H1 (cell line): ENCODE measurements around the gene HPS5. TPM values are rescaled to one million over a fixed set of nuclear protein-coding genes. Genes with fewer than 3 reads are reported as not detected.

Experiments used
- CTCF ChIA-PET: fragments of 300-600 bp; sonication (Branson Sonifier 250); formaldehyde crosslinking; loops from one replicate; lab custom pipeline; 2021; ENCODE audit not compliant: partially characterized antibody; lab: Charles Lee
- POLR2A ChIA-PET: fragments of 300-600 bp; sonication (Branson Sonifier 250); formaldehyde crosslinking; loops from one replicate; lab custom pipeline; 2021; ENCODE audit warnings: inconsistent platforms; ENCODE audit not compliant: partially characterized antibody; lab: Charles Lee
- DNase-seq, 2 experiments: peaks; one replicate each; pipeline versions ENCODE4 v3.0.0 to v3.0.0-alpha.2; 2010 to 2022; ENCODE audit warnings: low spot score in 2 of 2, low read depth in 1 of 2, mixed read lengths in 1 of 2
- FAIRE-seq: peaks from 2 replicates; lab custom pipeline; 2011; peaks lifted over from hg19 to GRCh38; lab: Jason Lieb, UNC
- H2AFZ ChIP-seq: 2 replicates; pipeline ENCODE4 v1.8.1; 2012; ENCODE audit warnings: low read length, inconsistent platforms
- H2AK5ac ChIP-seq: 2 replicates; pipeline ENCODE4 v1.6.1; 2013; ENCODE audit warnings: low read depth, low read length
- H2BK120ac ChIP-seq: replicated peaks from 2 replicates; pipeline ENCODE3; 2013; ENCODE audit warnings: low read depth, low read length, inconsistent platforms
- H2BK12ac ChIP-seq: 2 replicates; pipeline ENCODE4 v1.6.1; 2013; ENCODE audit warnings: low read depth, low read length
- H2BK15ac ChIP-seq: 2 replicates; pipeline ENCODE4 v1.6.1; 2013; ENCODE audit warnings: low read length
- H2BK20ac ChIP-seq: 2 replicates; pipeline ENCODE4 v1.6.1; 2013; ENCODE audit warnings: low read length
- H2BK5ac ChIP-seq: 2 replicates; pipeline ENCODE4 v1.6.1; 2013; ENCODE audit warnings: low read depth, low read length
- H3K14ac ChIP-seq: 2 replicates; pipeline ENCODE4 v1.6.1; 2013; ENCODE audit warnings: inconsistent platforms; ENCODE audit not compliant: insufficient read length
- H3K18ac ChIP-seq: 2 replicates; pipeline ENCODE4 v1.6.1; 2013; ENCODE audit warnings: low read length; ENCODE audit errors: extremely low read depth
- H3K23ac ChIP-seq: 2 replicates; pipeline ENCODE4 v1.6.1; 2013; ENCODE audit warnings: inconsistent platforms; ENCODE audit not compliant: insufficient read length
- H3K23me2 ChIP-seq: 2 replicates; pipeline ENCODE4 v1.6.1; 2013; ENCODE audit warnings: low read depth, low read length
- H3K27ac ChIP-seq: 2 replicates; pipeline ENCODE4 v1.6.1; 2011; ENCODE audit warnings: low read depth, low read length, inconsistent platforms
- H3K27me3 ChIP-seq, 4 experiments: replicated peaks in 1 of 4; 1 replicate in 1 of 4; 2 replicates in 3 of 4; pipeline versions ENCODE4 v1.6.1 to v1.8.1; 2011 to 2013; ENCODE audit warnings: low read length in 3 of 4, mild to moderate bottlenecking in 3 of 4, inconsistent platforms in 2 of 4, mixed read lengths in 2 of 4, moderate library complexity in 1 of 4; ENCODE audit not compliant: control insufficient read depth in 3 of 4, insufficient read depth in 3 of 4; ENCODE audit errors: extremely low read depth in 1 of 4
- H3K36me3 ChIP-seq, 4 experiments: 2 replicates each; pipeline versions ENCODE4 v1.6.1 to v1.8.1; 2011 to 2013; ENCODE audit warnings: mild to moderate bottlenecking in 4 of 4, low read length in 3 of 4, moderate library complexity in 2 of 4, control low read depth in 1 of 4, inconsistent platforms in 1 of 4; ENCODE audit not compliant: insufficient read depth in 4 of 4, control insufficient read depth in 2 of 4
- H3K4ac ChIP-seq: replicated peaks from 2 replicates; pipeline ENCODE3; 2013; ENCODE audit warnings: low read length, low read depth, mixed read lengths, inconsistent platforms; ENCODE audit not compliant: insufficient read length
- H3K4me1 ChIP-seq, 4 experiments: replicated peaks in 1 of 4; 1 replicate in 1 of 4; 2 replicates in 3 of 4; pipeline versions ENCODE4 v1.6.1 to v1.8.1; 2011 to 2013; ENCODE audit warnings: low read length in 3 of 4, inconsistent platforms in 2 of 4, mixed read lengths in 1 of 4; ENCODE audit not compliant: insufficient read depth in 4 of 4, control insufficient read depth in 3 of 4
- H3K4me2 ChIP-seq, 2 experiments: 2 replicates each; pipeline versions ENCODE4 v1.6.1 to v1.8.1; 2011 to 2013; ENCODE audit warnings: low read depth in 2 of 2, low read length in 2 of 2, control low read depth in 1 of 2, inconsistent platforms in 1 of 2, mild to moderate bottlenecking in 1 of 2; ENCODE audit not compliant: insufficient read depth in 1 of 2
- H3K4me3 ChIP-seq, 4 experiments: fragments of 200-600, 300-600 bp in 1 of 4; sonication (generic), shearing (Covaris generic), sonication (Bioruptor Twin) in 1 of 4; 2 replicates each; pipeline versions ENCODE4 v1.5.1 to v1.8.1; 2011 to 2016; ENCODE audit warnings: low read length in 4 of 4, low read depth in 3 of 4, control low read depth in 2 of 4, inconsistent platforms in 2 of 4, mild to moderate bottlenecking in 2 of 4, mixed read lengths in 1 of 4, moderate library complexity in 1 of 4; ENCODE audit not compliant: insufficient read depth in 2 of 4; ENCODE audit errors: extremely low read depth in 1 of 4
- H3K56ac ChIP-seq: replicated peaks from 2 replicates; pipeline ENCODE3; 2013; ENCODE audit warnings: low read depth, mild to moderate bottlenecking, mixed read lengths, low read length, inconsistent platforms; ENCODE audit not compliant: insufficient read length
- H3K79me1 ChIP-seq: 2 replicates; pipeline ENCODE4 v1.6.1; 2013; ENCODE audit warnings: low read depth, low read length, control low read depth
- H3K79me2 ChIP-seq, 2 experiments: 2 replicates each; pipeline versions ENCODE4 v1.6.1 to v1.8.1; 2012 to 2013; ENCODE audit warnings: low read length in 2 of 2, mild to moderate bottlenecking in 2 of 2, inconsistent platforms in 1 of 2; ENCODE audit not compliant: insufficient read depth in 2 of 2, control insufficient read depth in 1 of 2
- H3K9ac ChIP-seq, 4 experiments: replicated peaks in 1 of 4; 1 replicate in 1 of 4; 2 replicates in 3 of 4; pipeline versions ENCODE4 v1.6.1 to v1.8.1; 2011 to 2013; ENCODE audit warnings: low read depth in 3 of 4, low read length in 3 of 4, control low read depth in 2 of 4, mild to moderate bottlenecking in 2 of 4, moderate library complexity in 2 of 4, inconsistent platforms in 1 of 4; ENCODE audit errors: extremely low read depth in 1 of 4
- H3K9me3 ChIP-seq, 2 experiments: 2 replicates each; pipeline versions ENCODE4 v1.6.1 to v1.8.1; 2012 to 2013; ENCODE audit warnings: mild to moderate bottlenecking in 2 of 2, moderate library complexity in 2 of 2, control low read depth in 1 of 2, inconsistent platforms in 1 of 2, low read depth in 1 of 2, low read length in 1 of 2, mixed read lengths in 1 of 2; ENCODE audit not compliant: insufficient read depth in 2 of 2
- H4K20me1 ChIP-seq, 2 experiments: replicated peaks in 1 of 2; 2 replicates each; pipeline versions ENCODE3 to v1.8.1; 2011 to 2013; ENCODE audit warnings: inconsistent platforms in 2 of 2, low read length in 2 of 2, mild to moderate bottlenecking in 1 of 2; ENCODE audit not compliant: insufficient read depth in 2 of 2, control insufficient read depth in 1 of 2
- H4K5ac ChIP-seq: 2 replicates; pipeline ENCODE4 v1.6.1; 2013; ENCODE audit warnings: low read length, low read depth, mixed read lengths, inconsistent platforms; ENCODE audit not compliant: insufficient read length
- H4K8ac ChIP-seq: 2 replicates; pipeline ENCODE4 v1.8.0; 2013; ENCODE audit warnings: mild to moderate bottlenecking, moderate library complexity, low read length, inconsistent platforms; ENCODE audit not compliant: insufficient read depth; ENCODE audit errors: extremely low read depth
- H4K91ac ChIP-seq: replicated peaks from 2 replicates; pipeline ENCODE3; 2013; ENCODE audit warnings: low read length, mixed read lengths, inconsistent platforms; ENCODE audit not compliant: insufficient read length
- BCL11A ChIP-seq, 2 experiments: IDR thresholded peaks; one replicate each; pipeline ENCODE4 v1.6.1; 2011; ENCODE audit warnings: low read depth in 2 of 2, low read length in 2 of 2, mild to moderate bottlenecking in 2 of 2
- BRCA1 ChIP-seq: IDR thresholded peaks from 2 replicates; pipeline ENCODE4 v1.6.1; 2012; ENCODE audit warnings: low read depth, low read length, improper control_type of control experiment
- EZH2 ChIP-seq: fragments of 200-600 bp; sonication (generic); IDR thresholded peaks from 2 replicates; pipeline ENCODE4 v1.7.1; 2012; ENCODE audit warnings: low read depth, mild to moderate bottlenecking, moderate library complexity, low read length, inconsistent platforms; ENCODE audit not compliant: severe bottlenecking
- JUND ChIP-seq: IDR thresholded peaks from 2 replicates; pipeline ENCODE4 v1.6.1; 2011; ENCODE audit warnings: mild to moderate bottlenecking, improper control_type of control experiment, low read length
- KDM4A ChIP-seq: IDR thresholded peaks from one replicate; pipeline ENCODE4 v1.7.1; 2012; ENCODE audit warnings: low read depth, mild to moderate bottlenecking, moderate library complexity, low read length, inconsistent platforms; ENCODE audit not compliant: severe bottlenecking
- POLR2AphosphoS5 ChIP-seq: IDR thresholded peaks from 2 replicates; pipeline ENCODE4 v1.6.1; 2011; ENCODE audit warnings: low read depth, low read length
- SIN3A ChIP-seq, 2 experiments: IDR thresholded peaks in 1 of 2; conservative IDR thresholded peaks in 1 of 2; 2 replicates each; pipeline ENCODE4 v1.6.1; 2011 to 2012; ENCODE audit warnings: low read length in 2 of 2, improper control_type of control experiment in 1 of 2, low read depth in 1 of 2, mild to moderate bottlenecking in 1 of 2
- SIX5 ChIP-seq: IDR thresholded peaks from 2 replicates; pipeline ENCODE4 v1.6.1; 2011; ENCODE audit warnings: mild to moderate bottlenecking, low read depth, low read length
- SP1 ChIP-seq: IDR thresholded peaks from 2 replicates; pipeline ENCODE4 v1.6.1; 2011; ENCODE audit warnings: low read depth, low read length
- SRF ChIP-seq: IDR thresholded peaks from 2 replicates; pipeline ENCODE4 v1.6.1; 2011; ENCODE audit warnings: mild to moderate bottlenecking, low read depth, low read length, moderate library complexity
- WGBS, 2 experiments: shearing (Covaris generic) in 1 of 2; methylation state at CpG; one replicate each; pipeline versions ENCODE4 v1.1.6 to v1.1.7; 2013 to 2015; ENCODE audit warnings: low lambda C conversion rate in 2 of 2, mixed read lengths in 2 of 2, inconsistent platforms in 1 of 2, low coverage in 1 of 2, missing lambda C conversion rate in 1 of 2; ENCODE audit not compliant: insufficient replicate concordance in 2 of 2, insufficient coverage in 1 of 2, insufficient read length in 1 of 2; ENCODE audit errors: extremely low coverage in 1 of 2, missing lambda C conversion rate in 1 of 2; 5-methylcytosine and 5-hydroxymethylcytosine counted together
- polyA plus RNA-seq, 7 experiments: library from polyadenylated mRNA; depleted of rRNA in 3 of 7; stranded (reverse) in 5 of 7; unstranded in 2 of 7; fragments of >200 nt in 5 of 7; fragments of 200-250 nt in 2 of 7; gene quantifications; 1 replicate in 5 of 7; 2 replicates in 1 of 7; 4 replicates in 1 of 7; pipeline versions ENCODE4 v1.2.1 to v1.2.3, GENCODE V29; 2011 to 2013; ENCODE audit warnings: missing spikeins in 2 of 7, mixed read lengths in 2 of 7
- total RNA-seq: library from RNA; stranded (reverse); fragmentation: NEBNext Ultra II Directional; extraction: Animal tissue kit (Norgen Biotek cat#: 25700); gene quantifications from 2 replicates; pipeline ENCODE4 v1.2.1, GENCODE V29; 2021
- TF ChIP-seq, protein P1 (sequence below), 3 experiments: IDR thresholded peaks; 1 replicate in 2 of 3; 2 replicates in 1 of 3; pipeline versions ENCODE4 v1.5.1 to v1.6.1; 2011; ENCODE audit warnings: low read length in 3 of 3, mild to moderate bottlenecking in 3 of 3, inconsistent platforms in 2 of 3, low read depth in 1 of 3, moderate library complexity in 1 of 3; ENCODE audit not compliant: insufficient read depth in 1 of 3; ENCODE audit errors: control extremely low read depth in 1 of 3

Gene HPS5
- total and polyA plus RNA-seq, 2 of the 8 experiments (the other 6 are each of a cell fraction or from before 2014, with no cell fraction given) = 5.0 to 18.5 TPM

DNA sequence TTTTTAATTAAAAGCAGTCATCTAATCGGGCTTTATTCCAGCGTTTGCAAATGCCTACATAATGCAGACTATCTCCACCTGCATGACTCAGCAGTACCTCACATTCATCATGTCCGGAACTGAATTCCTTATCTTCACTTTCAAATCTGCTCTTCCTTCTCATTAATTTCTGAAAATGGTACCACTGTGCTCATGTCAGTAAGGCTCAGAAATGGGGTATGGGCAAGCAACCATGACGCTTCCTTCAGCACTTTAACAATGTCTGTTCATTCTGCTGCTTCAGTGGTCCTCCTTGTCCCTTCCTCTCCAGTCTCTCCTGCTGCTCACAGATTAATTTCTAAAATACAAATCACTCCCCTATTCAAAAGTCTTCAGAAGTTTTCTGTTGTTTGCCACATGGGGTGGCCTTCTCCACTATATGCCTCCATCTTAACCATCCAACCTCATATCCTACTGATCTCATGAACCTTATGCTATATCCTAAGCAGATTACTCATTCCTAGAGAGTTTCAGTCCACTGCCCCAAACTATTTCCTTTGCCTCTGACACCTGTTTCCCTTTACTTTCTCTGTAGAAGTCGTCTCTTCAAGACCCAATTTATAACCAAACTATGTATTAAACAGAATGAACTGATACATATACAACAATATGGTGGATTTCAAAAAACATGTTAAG is 7.4 kb upstream of the HPS5 start:
- no peak overlapping the region for H2AFZ ChIP-seq
- no peak overlapping the region for H3K18ac ChIP-seq
- H3K4ac ChIP-seq = no peak overlapping the region
- H4K8ac ChIP-seq = no peak overlapping the region
- H3K27me3 ChIP-seq = no peaks in the 10 kb centered on the region
- no peak overlapping the region for H2BK20ac ChIP-seq
- H3K56ac ChIP-seq = no peak overlapping the region
- no peak overlapping the region for H3K14ac ChIP-seq
- no peak overlapping the region for H4K91ac ChIP-seq
- no peak overlapping the region for H4K5ac ChIP-seq
- H3K4me2 ChIP-seq = no peak overlapping the region
- CTCF ChIA-PET = no interaction called here
- no peak for DNase-seq
- no peak overlapping the region for H2BK12ac ChIP-seq
- no peak overlapping the region for H3K27ac ChIP-seq
- H3K79me1 ChIP-seq = no peaks in the 10 kb centered on the region; the same call in 1 of the 2 replicates
- no peaks in the 10 kb centered on the region for H3K9me3 ChIP-seq
- peaks cover 0 to 45% of the 10 kb centered on the region in 2 experiments; a peak in 3 of 4 replicates for H3K79me2 ChIP-seq
- peaks cover 0 to 29% (median 8%) of the 10 kb centered on the region in 4 experiments; a peak in 7 of 8 replicates for H3K36me3 ChIP-seq
- H3K23ac ChIP-seq = no peak overlapping the region
- no peak overlapping the region for H2BK15ac ChIP-seq
- H2AK5ac ChIP-seq = no peak overlapping the region
- H3K4me1 ChIP-seq = 0 out of 7 replicates have a peak, but pooled peaks cover 0 to 3% (median 0%) of the 10 kb centered on the region in 4 experiments
- POLR2A ChIA-PET = no interaction called here
- peaks cover 0 to 2% of the 10 kb centered on the region in 2 experiments for H4K20me1 ChIP-seq
- FAIRE-seq = no peak
- WGBS, 2 experiments = 88% methylated on average over 5 of the region's 5 CpGs; no CpG with 5 or more reads in 1 of the 2 experiments
- H3K23me2 ChIP-seq = no peaks in the 10 kb centered on the region
- no peak overlapping the region for H2BK5ac ChIP-seq
- no peak overlapping the region for H3K9ac ChIP-seq
- H2BK120ac ChIP-seq = no peak overlapping the region
- H3K4me3 ChIP-seq = no peak overlapping the region
- TF ChIP-seq, protein P1, sequence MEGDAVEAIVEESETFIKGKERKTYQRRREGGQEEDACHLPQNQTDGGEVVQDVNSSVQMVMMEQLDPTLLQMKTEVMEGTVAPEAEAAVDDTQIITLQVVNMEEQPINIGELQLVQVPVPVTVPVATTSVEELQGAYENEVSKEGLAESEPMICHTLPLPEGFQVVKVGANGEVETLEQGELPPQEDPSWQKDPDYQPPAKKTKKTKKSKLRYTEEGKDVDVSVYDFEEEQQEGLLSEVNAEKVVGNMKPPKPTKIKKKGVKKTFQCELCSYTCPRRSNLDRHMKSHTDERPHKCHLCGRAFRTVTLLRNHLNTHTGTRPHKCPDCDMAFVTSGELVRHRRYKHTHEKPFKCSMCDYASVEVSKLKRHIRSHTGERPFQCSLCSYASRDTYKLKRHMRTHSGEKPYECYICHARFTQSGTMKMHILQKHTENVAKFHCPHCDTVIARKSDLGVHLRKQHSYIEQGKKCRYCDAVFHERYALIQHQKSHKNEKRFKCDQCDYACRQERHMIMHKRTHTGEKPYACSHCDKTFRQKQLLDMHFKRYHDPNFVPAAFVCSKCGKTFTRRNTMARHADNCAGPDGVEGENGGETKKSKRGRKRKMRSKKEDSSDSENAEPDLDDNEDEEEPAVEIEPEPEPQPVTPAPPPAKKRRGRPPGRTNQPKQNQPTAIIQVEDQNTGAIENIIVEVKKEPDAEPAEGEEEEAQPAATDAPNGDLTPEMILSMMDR (IDR thresholded peaks at IDR 0.05; ENCODE audit: control extremely low read depth in 1 of 3, insufficient read depth in 1 of 3, low read depth in 1 of 3, low read length in 3 of 3) = no peak
- no peak for TF ChIP-seq SIX5
- no peak for TF ChIP-seq SP1
- TF ChIP-seq EZH2 = no peak
- TF ChIP-seq KDM4A = no peak
- TF ChIP-seq BRCA1 = no peak
- TF ChIP-seq BCL11A (IDR thresholded peaks at IDR 0.05; ENCODE audit: low read depth in 2 of 2, low read length in 2 of 2) = no peak
- TF ChIP-seq SIN3A (conservative IDR thresholded peaks at IDR 0.05 in 1 of 2, IDR thresholded peaks at IDR 0.05 in 1 of 2; ENCODE audit: low read depth in 1 of 2, low read length in 2 of 2) = no peak
- no peak for TF ChIP-seq POLR2AphosphoS5
- no peak for TF ChIP-seq JUND
- TF ChIP-seq SRF = no peak
